Prostate gland (tissue), 2 donors: ENCODE results near the gene FGF9.

Experiments used
- CTCF ChIP-seq, 4 experiments: fragments of 200-600 bp in 2 of 4; fragments of 450-650 bp in 2 of 4; sonication (generic) in 2 of 4; IDR thresholded peaks; 1 replicate in 3 of 4; 2 replicates in 1 of 4; pipeline ENCODE4 v1.5.1; 2016 to 2019; ENCODE audit warnings: antibody characterized with exemption in 4 of 4, mild to moderate bottlenecking in 2 of 4, moderate library complexity in 2 of 4
- POLR2A ChIP-seq: fragments of 450-650 bp; IDR thresholded peaks from one replicate; pipeline ENCODE4 v1.6.1; 2016; ENCODE audit warnings: antibody characterized with exemption, mild to moderate bottlenecking
- POLR2AphosphoS5 ChIP-seq: sonication (generic); formaldehyde crosslinking; IDR thresholded peaks from one replicate; pipeline ENCODE4 v1.6.1; 2017; ENCODE audit warnings: antibody characterized with exemption

GRCh38 chr13:21741396-21741979, 70.6 kb downstream of the FGF9 start:
- TF ChIP-seq CTCF (IDR thresholded peaks at IDR 0.05) (no peak), POLR2A (no peak), POLR2AphosphoS5 (no peak)
